HEK293 (cell line): Measurements from ENCODE around the gene SHC4.

ENCODE experiments used
- CTCF ChIP-seq: fragments of 450-650 bp; formaldehyde crosslinking; IDR thresholded peaks from 2 replicates; pipeline ENCODE4 v1.5.1; 2016; ENCODE audit warnings: missing biosample characterization, missing genetic modification characterization
- KLF7 ChIP-seq: fragments of 450-650 bp; formaldehyde crosslinking; IDR thresholded peaks from 2 replicates; pipeline ENCODE4 v1.5.1; 2016; ENCODE audit warnings: missing biosample characterization, missing genetic modification characterization, borderline replicate concordance
- SALL2 ChIP-seq: fragments of 450-650 bp; formaldehyde crosslinking; IDR thresholded peaks from 2 replicates; pipeline ENCODE4 v1.5.0; 2017; ENCODE audit warnings: missing biosample characterization, mild to moderate bottlenecking, missing genetic modification characterization, borderline replicate concordance
- WT1 ChIP-seq: fragments of 450-650 bp; formaldehyde crosslinking; IDR thresholded peaks from 2 replicates; pipeline ENCODE4 v1.5.1; 2016; ENCODE audit warnings: missing biosample characterization, missing genetic modification characterization
- ZBTB6 ChIP-seq: fragments of 450-650 bp; formaldehyde crosslinking; IDR thresholded peaks from 2 replicates; pipeline ENCODE4 v1.5.1; 2017; ENCODE audit warnings: missing biosample characterization, missing genetic modification characterization
- ZNF114 ChIP-seq: fragments of 450-650 bp; formaldehyde crosslinking; IDR thresholded peaks from 2 replicates; pipeline ENCODE4 v1.5.0; 2017; ENCODE audit warnings: missing biosample characterization, missing genetic modification characterization
- ZNF561 ChIP-seq: fragments of 450-650 bp; IDR thresholded peaks from 2 replicates; pipeline ENCODE4 v1.5.1; 2018; ENCODE audit warnings: missing biosample characterization, missing genetic modification characterization, borderline replicate concordance
- ZNF670 ChIP-seq: fragments of 450-650 bp; formaldehyde crosslinking; IDR thresholded peaks from 2 replicates; pipeline ENCODE4 v1.5.1; 2016; ENCODE audit warnings: missing biosample characterization, missing genetic modification characterization, low read depth
- ZXDB ChIP-seq: fragments of 450-650 bp; formaldehyde crosslinking; IDR thresholded peaks from 2 replicates; pipeline ENCODE4 v1.5.1; 2016; ENCODE audit warnings: missing biosample characterization, missing genetic modification characterization

- no peak for TF ChIP-seq KLF7
- TF ChIP-seq ZNF670 (tag by site-specific recombination) = no peak
- TF ChIP-seq SALL2 (tag by site-specific recombination) = no peak
- TF ChIP-seq WT1 (tag by site-specific recombination) = no peak
- no peak for TF ChIP-seq ZXDB (tag by site-specific recombination)
- TF ChIP-seq ZBTB6 = no peak
- TF ChIP-seq ZNF114 = no peak
- TF ChIP-seq ZNF561 (tag by site-specific recombination) = no peak
- TF ChIP-seq CTCF (tag by site-specific recombination) = no peak
These were observed 74.9 kb downstream of the SHC4 start for GRCh38 chr15:48888836-48889235.
